ENCODE results near the gene KCNN4. TPM values are rescaled to one million over a fixed set of nuclear protein-coding genes. Genes with fewer than 3 reads are reported as not detected.

The KCNN4 gene
- total RNA-seq, 1 donor from 2014 or later, result 6.4 TPM

GRCh38 chr19:43724896-43725295 lies 55.9 kb downstream of the KCNN4 start:
- no peaks in the 10 kb centered on the region for H3K4me1 Mint-ChIP-seq
- no peaks in the 10 kb centered on the region for H3K9me3 Mint-ChIP-seq
- no peaks in the 10 kb centered on the region for H3K27me3 Mint-ChIP-seq (ENCODE audit: low read depth)
- DNase-seq (ENCODE audit: low spot score in 2 of 2, unreplicated experiment in 2 of 2), result no peak
- no peak overlapping the region for H3K27ac Mint-ChIP-seq
- no peak for TF ChIP-seq CTCF (IDR thresholded peaks at IDR 0.05; ENCODE audit: unreplicated experiment)
- H3K36me3 Mint-ChIP-seq, result peaks cover 10% of the 10 kb centered on the region
- H3K4me3 Mint-ChIP-seq, result no peak overlapping the region

GRCh38 chr19:43723588-43723987 lies 57.2 kb downstream of the KCNN4 start:
- TF ChIP-seq CTCF (IDR thresholded peaks at IDR 0.05; ENCODE audit: unreplicated experiment), result no peak
- Mint-ChIP-seq H3K4me3 (no peak overlapping the region), H3K36me3 (peaks cover 8% of the 10 kb centered on the region), H3K9me3 (no peaks in the 10 kb centered on the region), H3K27me3 (ENCODE audit: low read depth) (no peaks in the 10 kb centered on the region), H3K27ac (no peak overlapping the region), H3K4me1 (no peaks in the 10 kb centered on the region)
- no peak for DNase-seq (ENCODE audit: low spot score in 2 of 2, unreplicated experiment in 2 of 2)

- Mint-ChIP-seq H3K4me3 (no peak overlapping the region), H3K4me1 (no peaks in the 10 kb centered on the region), H3K36me3 (no peaks in the 10 kb centered on the region), H3K27me3 (ENCODE audit: low read depth) (no peaks in the 10 kb centered on the region), H3K9me3 (no peaks in the 10 kb centered on the region), H3K27ac (no peak overlapping the region)
- TF ChIP-seq CTCF (IDR thresholded peaks at IDR 0.05; ENCODE audit: unreplicated experiment), result no peak
- no peak for DNase-seq (ENCODE audit: low spot score in 2 of 2, unreplicated experiment in 2 of 2)
Measured at GRCh38 chr19:43721469-43722048, 59.2 kb downstream of the KCNN4 start.

- H3K9me3 Mint-ChIP-seq, result no peaks in the 10 kb centered on the region
- no peak for DNase-seq (ENCODE audit: low spot score in 2 of 2, unreplicated experiment in 2 of 2)
- no peaks in the 10 kb centered on the region for H3K36me3 Mint-ChIP-seq
- TF ChIP-seq CTCF (IDR thresholded peaks at IDR 0.05; ENCODE audit: unreplicated experiment), result no peak
- H3K4me1 Mint-ChIP-seq, result no peaks in the 10 kb centered on the region
- H3K27ac Mint-ChIP-seq, result no peak overlapping the region
- no peak overlapping the region for H3K4me3 Mint-ChIP-seq
- no peaks in the 10 kb centered on the region for H3K27me3 Mint-ChIP-seq (ENCODE audit: low read depth)
Measured at GRCh38 chr19:43720936-43721335, 59.8 kb downstream of the KCNN4 start.

GRCh38 chr19:43719918-43720317 lies 60.9 kb downstream of the KCNN4 start:
- H3K4me3 Mint-ChIP-seq, result no peak overlapping the region
- H3K27me3 Mint-ChIP-seq (ENCODE audit: low read depth), result no peaks in the 10 kb centered on the region
- no peak overlapping the region for H3K27ac Mint-ChIP-seq
- H3K9me3 Mint-ChIP-seq, result no peaks in the 10 kb centered on the region
- no peak for TF ChIP-seq CTCF (IDR thresholded peaks at IDR 0.05; ENCODE audit: unreplicated experiment)
- H3K4me1 Mint-ChIP-seq, result no peaks in the 10 kb centered on the region
- H3K36me3 Mint-ChIP-seq, result no peaks in the 10 kb centered on the region
- DNase-seq (ENCODE audit: low spot score in 2 of 2, unreplicated experiment in 2 of 2), result no peak

- Mint-ChIP-seq H3K27ac (no peak overlapping the region), H3K4me3 (no peak overlapping the region), H3K9me3 (no peaks in the 10 kb centered on the region), H3K27me3 (ENCODE audit: low read depth) (peaks cover 3% of the 10 kb centered on the region), H3K36me3 (no peaks in the 10 kb centered on the region), H3K4me1 (no peaks in the 10 kb centered on the region)
- no peak for TF ChIP-seq CTCF (IDR thresholded peaks at IDR 0.05; ENCODE audit: unreplicated experiment)
- no peak for DNase-seq (ENCODE audit: low spot score in 2 of 2, unreplicated experiment in 2 of 2)
Measured at GRCh38 chr19:43719378-43719868, 61.4 kb downstream of the KCNN4 start.

All from mesothelial cell of epicardium (in vitro differentiated cells).